ENCODE results near the gene BHLHE23.
"Not testable (repeated sequence)": the region's sequence is repeated elsewhere in the genome, so short reads cannot be mapped to it uniquely, and the experiment has no call there.

DNA sequence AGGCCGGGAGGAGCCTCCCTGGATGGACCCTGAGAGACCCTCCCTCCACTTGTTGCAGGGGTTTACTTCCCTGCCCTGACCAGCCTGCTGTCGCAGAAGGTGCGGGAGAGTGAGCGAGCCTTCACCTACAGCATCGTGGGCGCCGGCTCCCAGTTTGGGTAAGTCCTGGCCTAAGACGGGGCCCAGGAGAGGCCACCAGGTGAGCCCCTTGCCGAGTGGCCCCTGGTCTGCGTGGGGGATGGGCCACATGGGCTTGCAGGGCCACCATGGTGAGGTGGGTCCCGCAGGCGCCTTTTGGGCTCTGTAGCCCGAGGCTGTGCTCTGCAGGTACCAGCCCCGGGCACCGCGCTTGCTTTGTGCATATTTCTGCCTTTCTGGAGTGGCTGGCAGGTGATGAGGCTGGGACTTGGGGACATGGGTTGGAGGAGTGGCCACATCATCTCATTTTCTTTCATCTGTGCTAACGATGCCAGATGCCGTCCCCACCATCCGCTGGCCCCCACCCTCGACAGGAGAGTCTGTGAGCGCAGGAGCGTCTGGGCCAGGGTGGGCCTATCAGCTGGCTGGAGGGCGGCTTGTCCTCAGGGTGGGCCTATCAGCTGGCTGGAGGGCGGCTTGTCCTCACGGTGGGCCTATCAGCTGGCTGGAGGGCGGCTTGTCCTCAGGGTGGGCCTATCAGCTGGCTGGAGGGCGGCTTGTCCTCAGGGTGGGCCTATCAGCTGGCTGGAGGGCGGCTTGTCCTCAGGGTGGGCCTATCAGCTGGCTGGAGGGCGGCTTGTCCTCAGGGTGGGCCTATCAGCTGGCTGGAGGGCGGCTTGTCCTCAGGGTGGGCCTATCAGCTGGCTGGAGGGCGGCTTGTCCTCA lies 46.1 kb downstream of the BHLHE23 start:
- TF ChIP-seq, protein P1, sequence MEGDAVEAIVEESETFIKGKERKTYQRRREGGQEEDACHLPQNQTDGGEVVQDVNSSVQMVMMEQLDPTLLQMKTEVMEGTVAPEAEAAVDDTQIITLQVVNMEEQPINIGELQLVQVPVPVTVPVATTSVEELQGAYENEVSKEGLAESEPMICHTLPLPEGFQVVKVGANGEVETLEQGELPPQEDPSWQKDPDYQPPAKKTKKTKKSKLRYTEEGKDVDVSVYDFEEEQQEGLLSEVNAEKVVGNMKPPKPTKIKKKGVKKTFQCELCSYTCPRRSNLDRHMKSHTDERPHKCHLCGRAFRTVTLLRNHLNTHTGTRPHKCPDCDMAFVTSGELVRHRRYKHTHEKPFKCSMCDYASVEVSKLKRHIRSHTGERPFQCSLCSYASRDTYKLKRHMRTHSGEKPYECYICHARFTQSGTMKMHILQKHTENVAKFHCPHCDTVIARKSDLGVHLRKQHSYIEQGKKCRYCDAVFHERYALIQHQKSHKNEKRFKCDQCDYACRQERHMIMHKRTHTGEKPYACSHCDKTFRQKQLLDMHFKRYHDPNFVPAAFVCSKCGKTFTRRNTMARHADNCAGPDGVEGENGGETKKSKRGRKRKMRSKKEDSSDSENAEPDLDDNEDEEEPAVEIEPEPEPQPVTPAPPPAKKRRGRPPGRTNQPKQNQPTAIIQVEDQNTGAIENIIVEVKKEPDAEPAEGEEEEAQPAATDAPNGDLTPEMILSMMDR (IDR thresholded peaks at IDR 0.05; ENCODE audit: low read length): not testable (repeated sequence)
- not testable (repeated sequence) for TF ChIP-seq EZH2phosphoT487 (IDR thresholded peaks at IDR 0.05; ENCODE audit: low read length); EZH2 (optimal IDR thresholded peaks at IDR 0.05; ENCODE audit: low read depth, low read length)

All from MM.1S (cell line).